Fibroblast of pulmonary artery (primary cell): ENCODE results near the gene TP53BP2.
"Not testable (repeated sequence)": the region's sequence is repeated elsewhere in the genome, so short reads cannot be mapped to it uniquely, and the experiment has no call there.

Experiments
- DNase-seq: peaks from one replicate; pipeline ENCODE4 v3.0.0-alpha.2; 2010; ENCODE audit warnings: low read depth
- H3K4me3 ChIP-seq: replicated peaks from 2 replicates; pipeline ENCODE4 v1.5.1; 2011; ENCODE audit warnings: low read depth, mild to moderate bottlenecking, control low read depth, low read length, moderate library complexity
- TF ChIP-seq, protein P1 (sequence below): IDR thresholded peaks from 2 replicates; pipeline ENCODE4 v1.5.1; 2011; ENCODE audit warnings: mild to moderate bottlenecking, control low read depth, low read length, inconsistent platforms; ENCODE audit errors: missing control alignments

The TP53BP2 gene, protein sequence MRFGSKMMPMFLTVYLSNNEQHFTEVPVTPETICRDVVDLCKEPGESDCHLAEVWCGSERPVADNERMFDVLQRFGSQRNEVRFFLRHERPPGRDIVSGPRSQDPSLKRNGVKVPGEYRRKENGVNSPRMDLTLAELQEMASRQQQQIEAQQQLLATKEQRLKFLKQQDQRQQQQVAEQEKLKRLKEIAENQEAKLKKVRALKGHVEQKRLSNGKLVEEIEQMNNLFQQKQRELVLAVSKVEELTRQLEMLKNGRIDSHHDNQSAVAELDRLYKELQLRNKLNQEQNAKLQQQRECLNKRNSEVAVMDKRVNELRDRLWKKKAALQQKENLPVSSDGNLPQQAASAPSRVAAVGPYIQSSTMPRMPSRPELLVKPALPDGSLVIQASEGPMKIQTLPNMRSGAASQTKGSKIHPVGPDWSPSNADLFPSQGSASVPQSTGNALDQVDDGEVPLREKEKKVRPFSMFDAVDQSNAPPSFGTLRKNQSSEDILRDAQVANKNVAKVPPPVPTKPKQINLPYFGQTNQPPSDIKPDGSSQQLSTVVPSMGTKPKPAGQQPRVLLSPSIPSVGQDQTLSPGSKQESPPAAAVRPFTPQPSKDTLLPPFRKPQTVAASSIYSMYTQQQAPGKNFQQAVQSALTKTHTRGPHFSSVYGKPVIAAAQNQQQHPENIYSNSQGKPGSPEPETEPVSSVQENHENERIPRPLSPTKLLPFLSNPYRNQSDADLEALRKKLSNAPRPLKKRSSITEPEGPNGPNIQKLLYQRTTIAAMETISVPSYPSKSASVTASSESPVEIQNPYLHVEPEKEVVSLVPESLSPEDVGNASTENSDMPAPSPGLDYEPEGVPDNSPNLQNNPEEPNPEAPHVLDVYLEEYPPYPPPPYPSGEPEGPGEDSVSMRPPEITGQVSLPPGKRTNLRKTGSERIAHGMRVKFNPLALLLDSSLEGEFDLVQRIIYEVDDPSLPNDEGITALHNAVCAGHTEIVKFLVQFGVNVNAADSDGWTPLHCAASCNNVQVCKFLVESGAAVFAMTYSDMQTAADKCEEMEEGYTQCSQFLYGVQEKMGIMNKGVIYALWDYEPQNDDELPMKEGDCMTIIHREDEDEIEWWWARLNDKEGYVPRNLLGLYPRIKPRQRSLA

DNA sequence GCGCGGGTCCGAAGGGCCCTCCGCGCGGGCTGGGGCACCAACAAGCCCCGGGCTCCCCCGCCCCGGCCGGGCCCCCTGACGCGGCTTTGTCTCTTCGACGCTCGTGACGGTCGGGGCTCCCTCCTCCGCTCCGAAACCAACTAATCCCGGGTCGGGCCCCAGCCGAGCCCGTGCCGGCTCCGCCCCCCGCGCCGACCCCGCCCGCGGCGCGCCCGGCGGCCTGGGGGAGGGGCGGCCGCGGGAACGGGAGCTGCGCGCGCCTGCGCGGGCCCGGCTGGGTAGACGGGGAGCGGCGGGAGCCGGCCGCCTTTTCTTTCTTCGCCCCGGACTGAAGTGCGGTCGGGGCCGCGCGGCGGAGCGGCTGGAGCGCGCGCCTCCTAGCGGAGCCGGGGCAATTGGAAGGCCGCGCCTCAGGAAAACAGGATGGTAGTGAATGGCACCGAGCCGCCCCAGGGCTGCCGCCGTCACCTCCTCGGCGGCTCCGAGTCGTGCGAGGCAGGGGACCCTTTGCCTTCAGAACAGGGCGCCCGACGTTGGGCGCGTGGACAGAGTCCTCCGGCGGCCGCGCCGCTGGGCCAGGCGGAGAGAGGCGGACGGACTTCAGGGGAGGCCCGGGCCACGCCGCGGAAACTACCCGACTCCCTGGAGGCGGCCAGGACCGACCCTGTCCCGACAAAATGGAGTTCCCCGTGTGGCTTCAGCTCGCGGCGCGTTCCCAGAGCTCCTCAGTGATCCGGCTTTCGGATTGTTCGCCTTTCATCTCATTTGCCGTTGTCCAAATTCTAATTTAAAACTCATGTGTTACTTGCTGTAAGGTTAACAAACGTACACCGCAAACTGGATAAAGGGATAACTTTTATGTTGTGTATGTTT lies at the start of gene TP53BP2:
TSS of gene TP53BP2 (minus strand) at position 138 of the 873 bp plus-strand sequence. CDS start 267 bp downstream, outside the sequence.
- TF ChIP-seq, protein P1, sequence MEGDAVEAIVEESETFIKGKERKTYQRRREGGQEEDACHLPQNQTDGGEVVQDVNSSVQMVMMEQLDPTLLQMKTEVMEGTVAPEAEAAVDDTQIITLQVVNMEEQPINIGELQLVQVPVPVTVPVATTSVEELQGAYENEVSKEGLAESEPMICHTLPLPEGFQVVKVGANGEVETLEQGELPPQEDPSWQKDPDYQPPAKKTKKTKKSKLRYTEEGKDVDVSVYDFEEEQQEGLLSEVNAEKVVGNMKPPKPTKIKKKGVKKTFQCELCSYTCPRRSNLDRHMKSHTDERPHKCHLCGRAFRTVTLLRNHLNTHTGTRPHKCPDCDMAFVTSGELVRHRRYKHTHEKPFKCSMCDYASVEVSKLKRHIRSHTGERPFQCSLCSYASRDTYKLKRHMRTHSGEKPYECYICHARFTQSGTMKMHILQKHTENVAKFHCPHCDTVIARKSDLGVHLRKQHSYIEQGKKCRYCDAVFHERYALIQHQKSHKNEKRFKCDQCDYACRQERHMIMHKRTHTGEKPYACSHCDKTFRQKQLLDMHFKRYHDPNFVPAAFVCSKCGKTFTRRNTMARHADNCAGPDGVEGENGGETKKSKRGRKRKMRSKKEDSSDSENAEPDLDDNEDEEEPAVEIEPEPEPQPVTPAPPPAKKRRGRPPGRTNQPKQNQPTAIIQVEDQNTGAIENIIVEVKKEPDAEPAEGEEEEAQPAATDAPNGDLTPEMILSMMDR = peak; percentile 48
- DNase-seq = peak; percentile 90
- H3K4me3 ChIP-seq = peak within 1 kb of the TSS; percentile 88

DNA sequence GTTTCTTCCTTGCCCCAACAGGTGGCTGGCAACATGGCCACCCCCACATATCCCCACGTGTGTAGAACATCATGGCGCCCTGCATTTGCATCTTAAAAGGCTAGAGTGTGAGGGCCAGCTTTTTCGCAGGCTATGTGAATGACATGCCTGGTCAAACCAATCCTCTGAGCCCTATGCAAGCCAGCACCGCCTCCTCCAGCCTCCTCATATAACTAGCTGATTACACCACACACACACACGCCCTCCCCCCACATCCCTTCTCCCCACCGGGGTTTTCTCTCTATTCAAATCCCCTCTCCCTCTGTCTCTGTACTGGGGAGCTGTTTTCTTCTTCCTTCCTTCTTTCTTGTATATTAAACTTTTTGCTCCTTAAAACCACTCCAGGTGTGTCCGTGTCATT lies 44.7 kb upstream of the TP53BP2 start:
- not testable (repeated sequence) for DNase-seq, H3K4me3 ChIP-seq

DNA sequence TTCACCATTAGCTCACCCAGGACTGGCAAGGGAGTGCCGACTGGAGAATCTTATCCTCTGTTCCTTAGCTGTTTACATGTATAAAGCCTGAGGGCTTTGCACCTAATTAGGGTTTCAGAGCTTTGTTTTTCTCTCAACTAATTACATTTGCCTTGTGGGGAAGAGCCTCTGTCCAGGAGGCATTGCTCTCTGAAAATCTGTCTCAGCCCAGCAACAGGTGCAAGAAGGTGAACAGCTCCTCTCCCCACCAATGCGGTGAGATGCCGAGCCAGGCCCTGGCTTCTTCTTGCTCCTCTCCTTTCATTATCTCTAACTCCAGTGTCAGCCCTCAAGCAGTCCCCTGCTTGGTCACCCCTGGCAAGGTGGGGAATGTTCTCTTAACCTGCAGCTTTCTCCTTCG lies 43.6 kb upstream of the TP53BP2 start:
- DNase-seq = not testable (repeated sequence)

GRCh38 chr1:223887747-223888418 lies 42.1 kb upstream of the TP53BP2 start:
- peak; percentile 97 for DNase-seq
- TF ChIP-seq, protein P1 = no peak
- H3K4me3 ChIP-seq = peak overlapping the region; percentile 19

More for the DNA sequence above, 43.6 kb upstream of the TP53BP2 start:
- H3K4me3 ChIP-seq = not testable (repeated sequence)

GRCh38 chr1:223886516-223886921 lies 40.8 kb upstream of the TP53BP2 start:
- DNase-seq = no peak
- TF ChIP-seq, protein P1 = no peak
- H3K4me3 ChIP-seq = no peak overlapping the region

- no peak overlapping the region for H3K4me3 ChIP-seq
- TF ChIP-seq, protein P1 = no peak
- no peak for DNase-seq
Measured at GRCh38 chr1:223885614-223886013, 39.9 kb upstream of the TP53BP2 start.
